OCI-LY7 (cell line): ENCODE results near the gene NRG2. TPM values are rescaled to one million over a fixed set of nuclear protein-coding genes. Genes with fewer than 3 reads are reported as not detected.

ENCODE experiments used
- BruUV-seq: library from RNA; stranded (reverse); fragments of 400-500 nt; replicated peaks from 2 replicates; lab custom pipeline; 2021; lab: Mats Ljungman, UMichigan
- CTCF ChIA-PET: fragments of 300-600 bp; sonication (Branson Sonifier 250); formaldehyde crosslinking; loops from one replicate; lab custom pipeline; 2022; ENCODE audit warnings: antibody characterized with exemption; ENCODE audit not compliant: unreplicated experiment; lab: Charles Lee
- POLR2A ChIA-PET: fragments of 300-600 bp; sonication (Branson Sonifier 250); formaldehyde crosslinking; loops from one replicate; lab custom pipeline; 2022; ENCODE audit warnings: antibody characterized with exemption; lab: Charles Lee
- DNase-seq: peaks from one replicate; pipeline ENCODE4 v3.0.0-alpha.2; 2015; ENCODE audit warnings: low spot score
- H2AFZ ChIP-seq: fragments of 200-600 bp; sonication (generic), shearing (Covaris generic); 2 replicates; pipeline ENCODE4 v1.6.1; 2014; ENCODE audit warnings: mild to moderate bottlenecking, antibody characterized with exemption, low read length, moderate library complexity
- H3K27ac ChIP-seq: fragments of 200-600 bp; sonication (generic); 2 replicates; pipeline ENCODE4 v1.5.1; 2014; ENCODE audit warnings: mixed run types, low read depth, mild to moderate bottlenecking, moderate library complexity, low read length, inconsistent platforms; ENCODE audit not compliant: poor library complexity, severe bottlenecking
- H3K36me3 ChIP-seq: fragments of 200-600 bp; sonication (generic); 2 replicates; pipeline ENCODE4 v1.6.1; 2014; ENCODE audit warnings: mild to moderate bottlenecking, antibody characterized with exemption, low read length, moderate library complexity, mixed read lengths; ENCODE audit not compliant: insufficient read depth
- H3K4me1 ChIP-seq: fragments of 200-600 bp; sonication (generic); 2 replicates; pipeline ENCODE4 v1.5.1; 2014; ENCODE audit warnings: mild to moderate bottlenecking, low read length; ENCODE audit not compliant: insufficient read depth, poor library complexity, severe bottlenecking
- H3K4me2 ChIP-seq: fragments of 200-600 bp; sonication (generic); 2 replicates; pipeline ENCODE4 v1.6.1; 2014; ENCODE audit warnings: mild to moderate bottlenecking, low read length
- H3K4me3 ChIP-seq: fragments of 200-600 bp; sonication (generic); 2 replicates; pipeline ENCODE4 v1.5.1; 2014; ENCODE audit warnings: mild to moderate bottlenecking, low read depth, low read length; ENCODE audit not compliant: poor library complexity, severe bottlenecking
- H3K79me2 ChIP-seq: fragments of 200-600 bp; sonication (generic); 2 replicates; pipeline ENCODE4 v1.6.1; 2016; ENCODE audit warnings: low read depth, mild to moderate bottlenecking, low read length, moderate library complexity, mixed read lengths; ENCODE audit not compliant: insufficient read depth
- H3K9me2 ChIP-seq: fragments of 200-600 bp; sonication (generic); 2 replicates; pipeline ENCODE4 v1.6.1; 2016; ENCODE audit warnings: mild to moderate bottlenecking, low read length, mixed read lengths; ENCODE audit not compliant: insufficient read depth
- H3K9me3 ChIP-seq: fragments of 200-600 bp; sonication (generic); 2 replicates; pipeline ENCODE4 v1.6.1; 2014; ENCODE audit warnings: mild to moderate bottlenecking, mixed run types, low read length, mixed read lengths
- H4K20me1 ChIP-seq: fragments of 200-600 bp; sonication (generic); 2 replicates; pipeline ENCODE4 v1.6.1; 2014; ENCODE audit warnings: mild to moderate bottlenecking, antibody characterized with exemption, low read length, moderate library complexity, mixed read lengths; ENCODE audit not compliant: insufficient read depth
- EZH2phosphoT487 ChIP-seq: fragments of 200-600 bp; sonication (generic); IDR thresholded peaks from 2 replicates; pipeline ENCODE4 v1.6.1; 2018; ENCODE audit warnings: low read depth, borderline replicate concordance, mild to moderate bottlenecking, mixed run types, antibody characterized with exemption, low read length, moderate library complexity, mixed read lengths
- intact Hi-C: fragments of 100-400 bp; cut with micrococcal nuclease; formaldehyde crosslinking; loops from one replicate; pipeline ENCODE4 v1.10.0; 2022; ENCODE audit not compliant: unreplicated experiment
- total RNA-seq, 2 experiments: library from RNA; depleted of rRNA in 1 of 2; stranded (reverse); fragments of >200 nt in 1 of 2; shearing (Covaris generic) in 1 of 2; gene quantifications; 2 replicates each; pipeline ENCODE4 v1.2.3, GENCODE V29; 2014 to 2022
- TF ChIP-seq, protein P1 (sequence below): fragments of 200-600 bp; sonication (generic); conservative IDR thresholded peaks from 2 replicates; pipeline ENCODE4 v1.5.1; 2014; ENCODE audit warnings: mild to moderate bottlenecking, antibody characterized with exemption, low read length, moderate library complexity, mixed read lengths

The NRG2 gene
- total RNA-seq, 2 experiments from 2014 or later = 1.7 TPM; not detected in 1

DNA sequence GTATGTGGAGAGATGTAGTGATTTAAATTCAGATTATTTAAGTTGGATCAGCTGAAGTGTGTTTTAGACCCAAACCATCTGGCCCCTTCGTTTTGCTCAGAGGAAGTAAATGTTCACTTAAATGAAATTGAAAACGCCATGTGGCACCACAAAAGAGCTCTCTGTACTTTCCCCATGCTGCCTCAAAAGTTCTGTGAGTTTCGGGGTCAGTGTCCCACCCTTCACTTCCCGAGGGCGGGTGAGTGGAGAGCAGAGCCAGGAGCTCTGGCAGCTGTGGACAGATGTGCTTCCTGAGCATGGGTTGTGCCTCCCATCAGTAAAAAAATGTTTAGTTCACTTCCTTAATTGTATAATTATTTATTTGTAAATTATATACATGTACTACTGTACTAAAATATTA, 199.1 kb downstream of the NRG2 start:
- no peaks in the 10 kb centered on the region for H3K79me2 ChIP-seq
- H3K4me3 ChIP-seq = no peak overlapping the region
- ChIA-PET POLR2A (interaction anchor here (1.0 kb wide), 1 partner anchor 166 kb away, joined by 3 read pairs; no protein-coding TSS in a partner anchor), CTCF (interaction anchor here (0.9 kb wide), 1 partner anchor 8 kb away, joined by 3 read pairs; no protein-coding TSS in a partner anchor)
- no TSS peak for BruUV-seq
- no peak for DNase-seq
- H4K20me1 ChIP-seq = no peaks in the 10 kb centered on the region
- no peak overlapping the region for H2AFZ ChIP-seq
- H3K9me3 ChIP-seq = no peaks in the 10 kb centered on the region
- no peak overlapping the region for H3K27ac ChIP-seq
- no peaks in the 10 kb centered on the region for H3K9me2 ChIP-seq
- H3K4me2 ChIP-seq = no peak overlapping the region
- intact Hi-C loops = loop anchor here (1.0 kb wide), 1 partner anchor 57 kb away; no protein-coding TSS in a partner anchor
- no peak for TF ChIP-seq EZH2phosphoT487
- TF ChIP-seq, protein P1, sequence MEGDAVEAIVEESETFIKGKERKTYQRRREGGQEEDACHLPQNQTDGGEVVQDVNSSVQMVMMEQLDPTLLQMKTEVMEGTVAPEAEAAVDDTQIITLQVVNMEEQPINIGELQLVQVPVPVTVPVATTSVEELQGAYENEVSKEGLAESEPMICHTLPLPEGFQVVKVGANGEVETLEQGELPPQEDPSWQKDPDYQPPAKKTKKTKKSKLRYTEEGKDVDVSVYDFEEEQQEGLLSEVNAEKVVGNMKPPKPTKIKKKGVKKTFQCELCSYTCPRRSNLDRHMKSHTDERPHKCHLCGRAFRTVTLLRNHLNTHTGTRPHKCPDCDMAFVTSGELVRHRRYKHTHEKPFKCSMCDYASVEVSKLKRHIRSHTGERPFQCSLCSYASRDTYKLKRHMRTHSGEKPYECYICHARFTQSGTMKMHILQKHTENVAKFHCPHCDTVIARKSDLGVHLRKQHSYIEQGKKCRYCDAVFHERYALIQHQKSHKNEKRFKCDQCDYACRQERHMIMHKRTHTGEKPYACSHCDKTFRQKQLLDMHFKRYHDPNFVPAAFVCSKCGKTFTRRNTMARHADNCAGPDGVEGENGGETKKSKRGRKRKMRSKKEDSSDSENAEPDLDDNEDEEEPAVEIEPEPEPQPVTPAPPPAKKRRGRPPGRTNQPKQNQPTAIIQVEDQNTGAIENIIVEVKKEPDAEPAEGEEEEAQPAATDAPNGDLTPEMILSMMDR = no peak
- H3K4me1 ChIP-seq = no peaks in the 10 kb centered on the region
- H3K36me3 ChIP-seq = no peaks in the 10 kb centered on the region

GRCh38 chr5:139842321-139842720, 200.8 kb downstream of the NRG2 start:
- no peak for TF ChIP-seq EZH2phosphoT487
- TF ChIP-seq, protein P1 = no peak
- H2AFZ ChIP-seq = no peak overlapping the region
- H3K9me2 ChIP-seq = no peaks in the 10 kb centered on the region
- DNase-seq = no peak
- ChIA-PET POLR2A (interaction anchor here (0.5 kb wide), 1 partner anchor 148 kb away, joined by 3 read pairs; no protein-coding TSS in a partner anchor), CTCF (no interaction called here)
- intact Hi-C loops = no loop called here
- no peaks in the 10 kb centered on the region for H3K9me3 ChIP-seq
- H3K27ac ChIP-seq = no peak overlapping the region
- no peaks in the 10 kb centered on the region for H3K36me3 ChIP-seq
- H3K4me2 ChIP-seq = no peak overlapping the region
- no peaks in the 10 kb centered on the region for H3K4me1 ChIP-seq
- H4K20me1 ChIP-seq = no peaks in the 10 kb centered on the region
- no TSS peak for BruUV-seq
- no peak overlapping the region for H3K4me3 ChIP-seq
- no peaks in the 10 kb centered on the region for H3K79me2 ChIP-seq

- H3K79me2 ChIP-seq = no peaks in the 10 kb centered on the region
- TF ChIP-seq, protein P1 = no peak
- no peak for TF ChIP-seq EZH2phosphoT487
- DNase-seq = no peak
- ChIA-PET POLR2A (no interaction called here), CTCF (no interaction called here)
- H3K4me1 ChIP-seq = no peaks in the 10 kb centered on the region
- H3K4me2 ChIP-seq = no peak overlapping the region
- BruUV-seq = no TSS peak
- no peaks in the 10 kb centered on the region for H4K20me1 ChIP-seq
- H3K4me3 ChIP-seq = no peak overlapping the region
- intact Hi-C loops = no loop called here
- H2AFZ ChIP-seq = no peak overlapping the region
- H3K9me3 ChIP-seq = no peaks in the 10 kb centered on the region
- no peaks in the 10 kb centered on the region for H3K36me3 ChIP-seq
- no peaks in the 10 kb centered on the region for H3K9me2 ChIP-seq
- H3K27ac ChIP-seq = no peak overlapping the region
These were observed 201.6 kb downstream of the NRG2 start for GRCh38 chr5:139841549-139841948.
